GM18951 (cell line): ENCODE data around the gene RAD51B.

Experiments
- POLR2A ChIP-seq: IDR thresholded peaks from 4 replicates; pipeline ENCODE4 v1.6.1; 2011; ENCODE audit warnings: mild to moderate bottlenecking; ENCODE audit not compliant: insufficient read length, insufficient read depth; ENCODE audit errors: extremely low read depth
- in situ Hi-C: fragments of 300-500 bp; cut with MboI; formaldehyde crosslinking; loops from one replicate; pipeline ENCODE4 v1.12.0; 2022; ENCODE audit warnings: low sequenced_read_pairs, mixed read lengths, inconsistent platforms; ENCODE audit not compliant: unreplicated experiment

RAD51B gene

DNA sequence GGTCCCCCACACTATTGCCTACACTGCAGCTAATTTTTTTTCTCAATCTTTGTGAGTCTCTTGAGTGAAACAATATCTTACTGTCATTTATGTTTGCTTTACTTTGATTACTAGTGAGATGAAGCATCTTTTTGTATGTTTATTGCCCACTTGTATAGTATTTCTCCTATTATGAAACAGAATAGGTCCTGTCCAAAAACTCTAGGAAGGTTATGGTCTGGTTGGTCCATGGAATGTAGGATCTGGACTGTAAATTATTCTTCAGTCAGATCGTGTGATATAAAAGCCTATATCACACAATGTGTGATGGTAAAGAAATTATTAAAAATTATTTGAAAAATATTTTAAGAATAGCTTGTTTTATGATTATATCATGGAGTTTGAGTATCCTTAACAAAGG is 538.9 kb downstream of the RAD51B start:
- TF ChIP-seq POLR2A: no peak
- in situ Hi-C loops: no loop called here

DNA sequence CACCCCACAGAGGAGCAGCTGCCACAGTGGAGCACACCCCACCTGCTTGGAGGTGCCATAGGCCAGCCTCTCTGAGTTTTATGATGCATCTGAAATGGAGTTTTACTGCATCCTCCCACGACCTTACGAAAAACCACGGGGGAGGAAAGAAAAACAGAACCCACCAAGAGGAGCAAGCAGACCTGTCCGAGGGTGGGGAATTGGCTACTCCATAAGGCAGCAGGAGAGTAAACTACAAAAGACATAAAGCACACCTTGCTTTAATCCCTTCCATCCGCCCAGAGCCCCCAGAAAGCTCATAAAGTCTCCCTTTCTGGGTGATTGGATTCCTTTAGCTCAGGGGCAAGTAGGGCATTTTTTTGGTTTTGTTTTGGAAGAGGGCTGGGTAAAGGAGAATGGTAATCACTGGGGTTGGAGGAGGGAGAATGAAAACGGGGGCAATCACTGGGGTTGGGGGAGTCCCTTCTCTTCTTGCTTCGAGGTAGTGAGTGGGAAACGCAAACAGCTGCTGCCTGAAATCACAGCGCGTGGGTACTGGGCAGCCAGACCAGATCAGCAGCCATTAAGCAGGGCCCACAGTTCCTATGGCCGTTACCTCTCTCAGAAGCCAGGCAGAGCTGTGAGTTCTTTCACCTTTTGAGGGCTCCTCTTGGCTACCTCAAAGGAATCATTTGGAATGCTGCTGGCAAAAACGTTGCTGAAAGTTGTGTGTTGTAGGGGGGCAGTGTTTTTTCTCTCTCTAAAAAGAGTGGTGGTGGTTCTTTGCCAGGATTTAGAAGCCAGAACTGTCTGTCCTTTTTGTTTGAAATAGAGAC is 539.6 kb downstream of the RAD51B start:
- TF ChIP-seq POLR2A: no peak
- in situ Hi-C loops: no loop called here

DNA sequence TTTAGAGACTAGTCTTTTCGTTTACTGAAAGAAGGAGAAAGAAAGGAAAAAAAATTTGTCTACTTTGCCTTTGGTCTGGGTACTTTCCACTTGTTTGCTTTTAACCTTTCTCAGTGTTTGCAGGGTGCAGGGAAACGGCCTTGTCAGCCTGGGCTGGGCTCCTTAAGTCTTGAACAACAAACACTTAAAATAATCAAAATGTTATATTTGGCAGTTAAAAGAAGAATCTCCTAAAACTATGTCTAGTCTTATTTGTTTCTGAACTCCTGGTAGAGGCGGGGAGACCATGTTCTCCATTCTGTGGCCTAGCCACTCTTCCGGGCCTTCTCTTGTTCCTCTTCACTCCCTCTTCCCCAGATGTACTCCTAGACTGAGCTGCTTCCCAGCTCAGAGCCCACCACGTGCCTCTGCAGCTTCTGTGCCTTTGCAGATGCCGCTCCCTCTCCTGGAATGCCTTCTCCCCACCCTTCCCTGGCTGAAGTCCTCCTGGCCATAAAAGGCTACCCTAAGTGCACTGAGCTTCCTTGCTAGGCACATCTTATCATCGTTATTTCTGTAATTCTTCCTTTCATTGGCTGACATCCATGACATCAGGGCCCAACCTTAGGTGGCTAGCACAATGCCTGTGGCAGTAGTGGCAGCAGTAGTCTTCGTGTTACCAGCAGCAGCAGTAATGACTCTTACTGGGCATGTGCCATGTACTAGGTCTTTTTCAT is 540.4 kb downstream of the RAD51B start:
- in situ Hi-C loops: no loop called here
- TF ChIP-seq POLR2A: no peak

GRCh38 chr14:68361231-68361630 is 541.7 kb downstream of the RAD51B start:
- in situ Hi-C loops: no loop called here
- no peak for TF ChIP-seq POLR2A

DNA sequence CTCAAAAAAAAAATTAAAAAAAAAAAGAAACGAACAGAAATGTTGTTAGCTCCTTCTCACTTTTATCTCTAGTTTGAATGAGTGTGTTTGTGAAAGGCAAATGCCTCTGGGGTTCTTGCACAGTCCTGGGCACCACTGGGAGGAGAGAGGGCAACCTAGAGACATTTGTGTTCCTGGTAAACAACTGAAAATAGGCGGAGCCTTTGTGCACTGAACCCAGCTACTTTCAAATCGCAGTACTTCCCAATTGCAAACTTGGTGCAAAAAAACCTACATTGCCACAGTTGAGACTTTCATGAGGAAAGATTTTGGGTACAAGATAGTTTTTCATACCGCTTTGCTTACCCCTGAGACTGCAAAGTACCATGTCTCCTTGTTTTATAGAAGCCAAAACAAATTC is 543.3 kb downstream of the RAD51B start:
- no peak for TF ChIP-seq POLR2A
- in situ Hi-C loops: no loop called here

DNA sequence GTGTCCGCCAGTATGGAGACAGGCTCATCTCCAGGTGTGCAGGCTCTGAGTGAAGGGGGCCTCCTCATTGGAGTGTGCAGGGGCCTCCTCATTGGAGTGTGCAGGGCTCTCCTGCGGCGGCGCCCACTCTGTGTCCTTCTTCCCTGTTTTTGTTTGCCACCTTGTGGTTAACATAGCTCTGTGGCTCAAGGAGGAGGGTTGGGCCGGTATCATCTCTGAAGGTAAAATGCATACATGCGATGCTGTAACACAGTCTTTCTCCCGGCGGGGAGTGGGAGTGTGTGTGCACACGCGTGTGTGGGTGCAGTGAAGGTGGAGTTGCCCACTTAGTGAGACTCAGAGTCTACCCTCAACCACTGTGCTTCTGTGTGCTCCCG is 543.9 kb downstream of the RAD51B start:
- no peak for TF ChIP-seq POLR2A
- in situ Hi-C loops: no loop called here

- in situ Hi-C loops: no loop called here
Measured at GRCh38 chr14:68363843-68364767, 544.5 kb downstream of the RAD51B start.

DNA sequence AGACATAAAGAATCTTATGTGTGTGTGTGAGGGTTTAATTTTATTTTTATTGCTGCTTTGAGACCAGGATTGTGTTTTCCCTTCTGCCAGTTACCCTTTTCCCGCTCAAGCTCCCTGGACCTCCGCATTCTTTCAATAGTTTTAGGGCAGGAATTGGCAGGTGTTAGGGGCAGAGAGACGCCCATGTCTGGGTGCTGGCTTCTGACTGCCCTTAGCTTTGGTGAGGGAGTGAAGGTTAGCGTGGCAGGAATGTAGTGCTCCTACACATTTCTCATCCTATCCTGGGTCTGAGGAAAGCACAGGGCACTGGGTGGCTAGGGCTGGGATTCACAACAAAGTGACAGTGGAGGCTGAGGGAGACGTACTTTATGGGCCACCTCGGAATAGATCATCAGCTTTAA is 545.2 kb downstream of the RAD51B start:
- no peak for TF ChIP-seq POLR2A
- in situ Hi-C loops: no loop called here

More at GRCh38 chr14:68363843-68364767, 544.5 kb downstream of the RAD51B start:
- TF ChIP-seq POLR2A: no peak

DNA sequence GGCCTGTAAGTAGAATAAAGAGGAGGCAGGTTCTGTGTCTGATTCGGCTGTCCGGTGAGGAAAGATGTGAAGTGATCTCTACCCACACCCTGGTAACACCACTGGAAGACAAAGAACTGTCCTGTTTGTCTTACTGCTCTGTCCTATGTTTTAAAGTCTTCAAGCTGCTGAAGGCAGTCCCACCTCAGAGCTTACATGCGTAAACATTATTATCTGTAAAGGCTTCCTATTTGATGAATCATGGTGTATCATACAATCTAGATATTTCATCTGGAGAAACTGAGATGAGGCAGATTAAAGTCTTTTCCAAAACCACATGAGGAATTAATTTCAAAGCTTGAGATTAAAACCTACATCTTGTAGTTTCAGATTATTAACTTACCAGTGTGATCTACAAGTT is 545.6 kb downstream of the RAD51B start:
- no peak for TF ChIP-seq POLR2A
- in situ Hi-C loops: no loop called here

DNA sequence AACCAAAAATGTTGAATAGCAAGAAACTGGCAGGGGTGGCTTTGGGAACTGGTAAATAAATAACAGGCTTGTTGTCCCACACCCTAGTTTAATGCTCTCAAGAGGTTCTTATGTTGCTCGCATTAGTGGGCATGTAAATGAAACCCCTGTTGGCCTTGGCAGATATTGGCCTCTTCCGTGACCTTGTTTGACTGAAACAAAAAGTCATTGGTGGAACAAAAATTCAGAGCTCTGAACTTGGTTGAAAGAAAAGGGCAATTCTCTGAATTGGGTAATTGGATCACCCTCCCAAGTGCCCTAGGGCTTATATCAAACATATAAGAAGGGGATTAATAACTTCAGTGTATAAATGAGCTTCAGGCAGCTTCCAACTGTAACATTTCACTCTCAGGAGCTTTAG is 547.1 kb downstream of the RAD51B start:
- no peak for TF ChIP-seq POLR2A
- in situ Hi-C loops: no loop called here

- TF ChIP-seq POLR2A: no peak
Measured at GRCh38 chr14:68367536-68367935, 548.0 kb downstream of the RAD51B start.

GRCh38 chr14:68368850-68369249 is 549.3 kb downstream of the RAD51B start:
- in situ Hi-C loops: no loop called here
- TF ChIP-seq POLR2A: no peak

More at GRCh38 chr14:68367536-68367935, 548.0 kb downstream of the RAD51B start:
- in situ Hi-C loops: no loop called here
